Measurements from ENCODE around the gene NEURL1.
"Not testable (repeated sequence)": the region's sequence is repeated elsewhere in the genome, so short reads cannot be mapped to it uniquely, and the experiment has no call there.

NEURL1 gene

DNA sequence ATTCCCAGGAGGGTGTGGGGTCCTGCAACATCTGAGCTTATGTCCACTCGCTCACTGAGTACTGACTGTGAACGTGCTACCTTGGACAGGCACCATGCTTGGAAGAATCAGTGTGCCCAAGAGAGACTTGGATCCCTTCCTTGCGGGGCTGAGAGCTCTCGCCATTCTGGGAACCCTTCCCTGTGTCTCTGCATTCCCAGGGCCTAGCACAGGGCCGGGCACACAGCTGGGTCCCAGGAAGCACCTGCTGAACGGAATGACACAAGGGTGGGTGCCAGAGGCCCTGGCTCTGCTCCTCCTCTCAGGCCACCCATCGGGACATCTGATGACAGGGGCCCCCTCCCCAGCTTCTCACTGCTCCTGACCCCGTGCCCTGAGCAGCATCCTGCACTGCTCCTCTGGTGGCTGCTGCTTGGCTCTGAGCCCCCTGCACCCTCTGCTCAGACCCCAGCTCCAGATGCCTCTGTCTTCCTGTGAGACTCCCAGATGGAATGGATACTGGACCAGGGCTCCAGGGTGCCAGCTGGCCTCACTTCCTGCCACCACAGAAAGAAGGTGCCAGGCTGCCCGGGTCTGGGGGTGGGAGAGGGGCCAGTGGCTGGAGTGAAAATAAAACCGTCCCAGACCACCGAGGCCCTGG is 129.6 kb downstream of the NEURL1 start:
- DNase-seq (ENCODE audit: low read depth in 2 of 2), result no peak

DNA sequence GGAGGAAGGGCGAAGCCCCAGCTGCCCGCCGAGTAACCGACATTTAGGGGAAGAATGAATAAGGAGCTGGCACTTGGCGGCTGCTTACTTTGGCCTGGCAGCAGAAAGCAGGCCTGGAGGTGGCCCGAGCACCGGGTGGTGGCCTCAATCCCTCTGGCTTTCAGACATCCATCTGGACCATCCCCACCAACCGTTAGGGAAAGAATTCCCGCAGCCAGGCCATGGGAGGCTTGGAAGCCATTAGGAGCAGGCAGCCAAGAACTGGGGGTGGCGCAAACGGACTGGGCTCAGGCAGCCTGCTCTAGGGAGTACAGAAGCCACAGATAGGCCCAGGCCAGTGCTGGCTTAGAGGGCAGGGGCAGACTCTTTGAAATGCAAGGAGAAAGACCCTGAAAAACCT is 132.7 kb downstream of the NEURL1 start:
- DNase-seq (ENCODE audit: low read depth in 2 of 2), result no peak

GRCh38 chr10:103627111-103627892 is 133.8 kb downstream of the NEURL1 start:
- DNase-seq (ENCODE audit: low read depth in 2 of 2), result no peak

DNA sequence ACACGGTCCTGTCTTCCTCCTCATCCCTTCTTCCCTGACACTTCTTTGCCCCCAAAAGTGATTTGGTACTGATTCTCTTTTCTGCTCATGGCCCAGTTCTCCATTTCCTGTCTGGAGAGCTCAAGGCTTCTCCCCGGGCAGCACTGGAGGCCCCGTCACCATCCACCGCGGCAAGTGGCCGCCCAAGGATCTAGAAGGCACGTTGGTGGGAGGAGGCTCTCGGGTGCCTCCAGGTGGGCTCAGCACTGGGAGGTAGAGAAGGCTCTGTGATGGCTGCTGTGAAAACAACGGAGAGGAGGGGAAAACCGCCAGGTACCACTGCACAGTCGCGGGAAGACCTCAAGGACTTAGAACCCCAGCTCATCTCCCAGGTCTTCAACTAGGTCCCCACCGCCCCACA is 134.4 kb downstream of the NEURL1 start:
- DNase-seq (ENCODE audit: low read depth in 2 of 2), result no peak

DNA sequence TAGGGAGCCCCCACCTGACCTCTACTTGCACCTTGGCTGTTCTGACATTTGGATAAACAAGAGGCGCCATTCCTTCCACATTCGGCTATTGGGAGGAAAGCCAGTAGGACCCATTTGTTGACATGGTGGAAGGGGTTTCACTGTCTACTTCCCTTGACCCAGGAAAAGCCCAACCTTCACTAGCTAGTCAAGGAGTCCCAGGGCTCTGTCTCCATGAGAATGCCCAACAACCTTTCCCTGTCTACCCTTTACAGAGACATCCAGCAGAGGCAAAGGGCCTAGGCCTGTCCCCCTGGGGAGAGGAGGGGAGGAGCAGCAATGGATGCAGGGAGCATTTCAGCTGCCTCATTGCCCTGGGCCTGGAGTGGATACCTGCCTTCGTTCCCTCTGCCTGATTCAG is 136.1 kb downstream of the NEURL1 start:
- DNase-seq (ENCODE audit: low read depth in 2 of 2), result no peak

- no peak for DNase-seq (ENCODE audit: low read depth in 2 of 2)
These were observed 136.7 kb downstream of the NEURL1 start for GRCh38 chr10:103630156-103630555.

DNA sequence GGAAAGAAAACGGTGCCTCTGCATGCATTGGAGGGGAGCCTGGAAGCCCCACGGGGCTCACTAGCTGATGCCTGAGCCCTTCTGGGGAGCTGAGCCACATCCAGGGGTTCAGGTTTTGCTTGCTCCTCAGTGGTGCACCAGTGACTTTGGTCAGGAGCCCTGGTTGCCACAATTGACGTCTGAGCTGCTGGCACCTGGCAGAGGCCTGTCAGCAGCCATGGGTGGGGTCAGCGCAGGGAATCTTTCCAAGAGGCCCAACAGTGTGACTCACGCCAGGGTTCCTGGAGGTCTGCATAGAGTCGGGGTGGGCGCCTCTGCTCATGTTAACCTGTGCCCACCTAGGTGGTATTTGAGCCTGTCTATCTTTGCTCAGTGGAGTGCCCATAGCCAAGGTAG is 138.7 kb downstream of the NEURL1 start:
- no peak for DNase-seq (ENCODE audit: low read depth in 2 of 2)

DNA sequence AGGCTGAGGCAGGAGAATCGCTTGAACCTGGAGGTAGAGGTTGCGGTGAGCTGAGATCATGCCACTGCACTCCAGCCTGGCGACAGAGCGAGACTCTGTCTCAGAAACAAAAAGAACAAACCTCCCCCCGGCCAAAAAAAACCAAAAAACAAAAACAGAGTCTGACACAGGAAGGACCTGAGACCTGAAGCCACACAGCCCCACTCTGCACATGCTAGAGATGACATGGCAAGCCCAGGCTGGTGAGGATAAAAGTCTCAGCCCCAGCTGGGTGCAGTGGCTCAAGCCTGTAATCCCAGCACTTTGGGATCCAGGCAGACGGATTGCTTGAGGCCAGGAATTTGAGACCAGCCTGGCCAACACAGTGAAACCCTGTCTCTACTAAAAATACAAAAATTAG is 139.4 kb downstream of the NEURL1 start:
- DNase-seq (ENCODE audit: low read depth in 2 of 2), result not testable (repeated sequence)

DNA sequence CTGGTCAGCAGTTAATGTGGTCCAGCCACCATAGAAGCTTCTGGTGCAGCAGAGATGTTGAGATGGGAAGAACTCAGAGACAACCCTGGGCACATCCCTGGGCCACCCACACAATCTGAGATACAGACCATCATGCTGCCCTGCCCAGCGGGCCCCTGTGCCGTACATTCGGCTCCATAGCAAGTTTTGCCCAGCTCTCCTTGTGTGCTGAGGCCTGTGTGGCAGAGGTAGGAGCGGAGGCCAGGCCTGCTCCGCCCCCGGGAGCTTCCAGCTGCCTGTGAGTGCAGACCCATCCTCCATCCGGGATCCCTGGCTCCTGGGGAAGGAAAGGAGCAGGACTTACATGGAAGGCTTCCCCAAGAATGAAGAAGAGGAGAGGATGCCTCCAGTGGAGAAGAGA is 140.3 kb downstream of the NEURL1 start:
- DNase-seq (ENCODE audit: low read depth in 2 of 2), result no peak

- DNase-seq (ENCODE audit: low read depth in 2 of 2), result no peak
These were observed 142.1 kb downstream of the NEURL1 start for GRCh38 chr10:103635580-103635979.

- DNase-seq (ENCODE audit: low read depth in 2 of 2), result no peak
These were observed 143.0 kb downstream of the NEURL1 start for GRCh38 chr10:103636492-103636891.

DNA sequence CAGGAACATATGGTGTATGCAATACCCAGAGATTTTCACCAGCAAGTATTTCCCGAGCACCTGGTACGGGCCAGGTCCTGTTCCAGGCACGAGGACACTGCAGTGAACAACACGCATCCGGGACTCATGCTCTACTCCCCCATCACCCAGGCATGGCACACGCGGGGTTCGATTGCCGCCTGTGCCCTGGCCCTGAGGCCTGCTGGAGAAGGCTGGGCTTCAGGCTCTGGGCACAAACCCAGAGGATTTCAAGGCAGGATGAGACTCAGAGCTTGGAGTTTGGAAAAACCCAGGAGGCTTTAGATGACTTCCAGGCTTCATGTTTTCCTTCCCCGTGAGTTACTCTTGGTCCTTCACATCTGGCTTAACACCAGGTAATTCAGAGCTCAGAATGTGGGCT is 143.5 kb downstream of the NEURL1 start:
- no peak for DNase-seq (ENCODE audit: low read depth in 2 of 2)

GRCh38 chr10:103637927-103638557 is 144.5 kb downstream of the NEURL1 start:
- DNase-seq (ENCODE audit: low read depth in 2 of 2), result no peak

GRCh38 chr10:103638948-103639347 is 145.4 kb downstream of the NEURL1 start:
- DNase-seq (ENCODE audit: low read depth in 2 of 2), result no peak

DNA sequence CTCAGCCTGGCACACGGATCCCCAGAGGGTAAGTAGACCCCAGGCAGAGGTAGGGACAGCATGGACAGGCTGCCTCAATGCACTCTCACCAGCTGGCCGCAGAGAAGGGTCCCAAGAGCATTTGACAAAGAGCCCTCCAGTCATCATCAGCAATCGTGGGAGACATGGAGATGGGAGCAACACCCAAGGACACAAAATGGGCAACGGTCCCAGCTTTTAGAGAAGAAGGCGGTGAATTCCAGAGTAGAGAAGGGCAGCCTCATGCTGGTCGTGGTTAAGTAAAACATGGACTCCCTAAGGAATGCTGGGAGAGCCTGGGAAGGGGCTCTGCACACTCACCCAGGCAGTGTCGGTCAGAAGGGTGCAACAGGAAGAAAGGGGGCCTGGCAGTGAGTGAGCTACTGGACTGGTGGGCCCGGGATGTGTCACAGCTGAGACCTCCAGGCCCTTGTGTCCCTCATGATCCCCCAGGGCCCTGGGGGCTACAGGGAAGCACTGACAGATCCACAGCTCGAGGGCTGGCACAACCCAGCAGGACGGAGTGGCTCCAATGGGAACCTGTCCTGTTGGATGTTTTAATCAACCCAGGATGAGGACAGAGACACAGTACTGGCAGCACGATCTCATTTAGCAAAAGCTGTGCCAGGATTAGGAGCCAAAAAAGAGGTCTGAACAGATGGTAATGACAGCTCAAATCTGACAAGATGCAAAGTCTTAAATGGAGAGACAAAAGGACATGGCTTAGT is 147.1 kb downstream of the NEURL1 start:
- no peak for DNase-seq (ENCODE audit: low read depth in 2 of 2)

DNA sequence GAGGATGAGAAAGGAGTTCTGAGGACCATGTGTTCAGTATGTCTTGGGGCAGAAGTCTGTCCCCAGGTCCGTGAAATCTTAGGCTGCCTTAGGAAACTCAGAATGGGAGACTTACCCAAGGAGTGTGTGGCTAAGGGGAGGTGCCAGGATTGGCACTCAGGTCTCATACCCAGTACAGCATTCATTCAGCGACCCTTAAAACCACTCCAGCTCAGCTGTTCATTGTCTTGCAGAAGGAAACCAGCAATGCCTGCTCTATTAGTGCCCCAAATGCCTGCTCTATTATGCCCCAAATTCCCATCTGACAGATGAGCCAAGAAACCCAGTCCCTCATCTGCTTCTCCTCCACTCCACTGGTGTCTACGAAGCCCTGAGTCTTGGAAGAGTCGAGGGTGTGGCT is 147.8 kb downstream of the NEURL1 start:
- no peak for DNase-seq (ENCODE audit: low read depth in 2 of 2)

Data from stimulated activated CD8-positive, alpha-beta memory T cell treated with anti-CD3 and anti-CD28 coated beads, Interleukin-7, amount 100 ng/mL, for 1 hour (primary cell).